SW 1271 (cell line): ENCODE data around the gene CDS2.
"Not testable (repeated sequence)": the region's sequence is repeated elsewhere in the genome, so short reads cannot be mapped to it uniquely, and the experiment has no call there.

Experiments used
- DNase-seq, 2 experiments: peaks; one replicate each; lab custom pipeline; 2025; lab: John Stamatoyannopoulos, UW

CDS2 gene

DNA sequence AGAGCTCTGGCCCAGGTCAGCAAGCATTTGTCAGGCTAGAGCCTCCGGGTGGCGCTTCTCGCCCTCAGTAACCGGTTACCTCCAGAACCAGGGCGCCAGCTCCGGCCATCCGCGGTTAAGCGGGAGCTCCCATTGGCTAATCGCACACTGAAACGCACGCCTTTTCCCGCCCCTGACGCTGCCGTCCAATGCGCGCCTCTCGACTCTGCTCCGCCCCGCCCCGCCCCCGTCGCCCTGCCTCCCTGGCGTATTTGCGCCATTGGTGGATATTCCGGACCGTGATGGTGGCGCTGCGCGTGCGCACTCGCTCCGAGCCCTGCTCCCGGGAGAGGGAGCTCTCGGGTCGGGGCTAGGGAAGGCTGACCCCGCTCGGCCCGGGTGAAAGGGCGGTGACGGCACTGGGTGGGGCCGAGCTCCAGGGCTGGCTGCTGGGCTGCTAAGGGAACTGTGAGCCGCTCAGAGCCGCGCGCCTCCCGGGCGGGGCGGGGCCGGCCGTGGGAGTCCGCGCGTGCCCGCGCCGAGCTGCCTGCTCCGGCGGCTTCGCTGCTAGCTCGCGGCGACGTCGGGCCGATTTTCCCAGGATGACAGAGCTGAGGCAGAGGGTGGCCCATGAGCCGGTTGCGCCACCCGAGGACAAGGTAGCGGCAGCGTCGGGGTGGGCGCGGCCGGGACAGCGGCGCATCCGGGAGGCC is at the start of gene CDS2:
CDS2 (plus strand) TSS at position 497 of the 692 bp plus-strand sequence; CDS start at position 582, 85 bp downstream.
- peak; percentile 98 to 99 for DNase-seq

DNA sequence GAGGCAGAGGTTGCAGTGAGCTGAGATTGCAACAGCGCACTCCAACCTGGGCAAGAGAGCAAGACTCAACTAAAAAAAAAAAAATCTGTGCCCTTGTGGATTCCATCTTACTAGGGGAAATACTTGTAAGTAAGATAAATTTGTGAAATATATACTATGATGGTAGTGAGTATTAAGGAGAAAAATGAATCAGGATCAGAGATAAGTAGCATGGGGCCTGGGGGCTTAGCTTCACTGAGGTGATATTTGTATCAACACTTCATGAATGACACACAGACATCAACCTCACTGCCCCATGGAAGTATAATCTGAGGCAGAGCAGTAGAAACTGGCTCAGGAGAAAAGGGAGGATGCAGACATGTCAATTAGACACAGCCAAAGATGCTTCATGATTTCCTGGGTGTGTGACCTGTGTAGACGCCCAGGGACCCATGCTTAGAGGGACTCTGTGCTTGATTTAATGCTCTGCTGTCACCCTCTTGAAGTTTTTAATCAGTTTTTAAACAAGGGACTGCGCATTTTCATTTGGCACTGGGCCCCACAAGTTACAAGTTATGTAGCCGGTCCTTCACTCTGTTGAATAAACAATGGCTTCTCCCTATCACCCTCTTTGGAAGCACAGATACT is 48.9 kb upstream of the CDS2 start:
- DNase-seq, result no peak

DNA sequence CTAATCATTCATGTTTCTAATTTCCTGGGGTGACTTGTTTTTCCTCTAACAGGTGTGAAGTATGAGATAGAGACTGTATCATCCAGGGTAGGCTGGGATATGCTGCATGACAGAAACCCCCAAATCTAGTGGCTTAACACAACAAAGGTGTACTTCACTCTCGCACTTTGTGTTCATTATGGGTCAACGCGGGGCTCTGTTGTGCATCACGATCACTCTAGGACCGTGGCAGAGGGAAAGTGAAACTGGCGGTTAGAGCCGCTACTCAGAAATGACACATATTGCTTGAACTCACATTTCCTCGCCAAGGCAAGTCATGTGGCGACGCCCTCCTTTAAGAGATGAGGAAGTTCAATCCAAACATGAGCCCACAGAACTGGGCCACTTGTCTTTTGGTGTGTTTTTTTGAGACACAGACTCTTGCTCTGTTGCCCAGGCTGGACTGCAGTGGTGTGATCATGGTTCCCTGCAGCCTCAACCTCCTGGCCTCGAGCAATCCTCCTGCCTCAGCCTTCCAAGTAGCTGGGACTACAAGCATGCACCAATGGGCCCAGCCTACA is 48.3 kb upstream of the CDS2 start:
- DNase-seq, result no peak

DNA sequence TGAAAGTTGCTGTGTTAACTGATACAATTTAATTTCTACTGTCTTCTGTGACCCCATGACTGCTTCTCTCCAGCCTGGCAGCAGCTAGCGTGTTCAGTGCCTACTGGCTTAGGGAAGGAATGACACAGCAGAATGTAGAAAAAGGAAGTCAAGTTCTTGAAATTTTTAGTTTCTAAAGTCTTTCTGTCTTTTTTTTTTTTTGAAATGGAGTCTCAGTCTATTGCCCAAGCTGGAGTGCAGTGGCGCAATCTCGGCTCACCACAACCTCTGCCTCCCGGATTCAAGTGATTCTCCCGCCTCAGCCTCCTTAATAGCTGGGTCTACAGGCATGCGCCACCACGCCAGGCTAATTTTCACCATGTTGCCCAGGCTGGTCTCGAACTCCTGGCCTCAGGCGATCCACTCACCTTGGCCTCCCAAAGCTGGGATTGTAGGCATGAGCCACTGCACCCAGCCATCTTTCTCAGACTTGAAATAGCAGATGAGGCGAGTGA is 46.4 kb upstream of the CDS2 start:
- DNase-seq, result no peak

DNA sequence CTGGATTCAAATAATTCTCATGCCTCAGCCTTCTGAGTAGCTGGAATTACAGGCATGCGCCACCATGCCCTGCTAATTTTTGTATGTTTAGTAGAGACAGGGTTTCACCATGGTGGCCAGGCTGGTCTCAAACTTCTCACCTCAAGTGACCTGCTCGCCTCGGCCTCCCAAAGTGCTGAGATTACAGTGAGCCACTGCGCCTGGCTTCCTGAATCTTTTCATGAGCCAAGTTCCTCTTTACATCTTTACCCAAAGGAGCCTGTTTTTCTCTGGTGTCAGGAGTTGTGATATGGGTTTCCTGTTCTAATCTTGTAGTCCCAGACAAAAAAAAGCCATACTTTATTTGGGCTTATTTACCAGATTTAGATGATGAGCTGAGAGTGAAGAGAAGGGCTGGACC is 41.4 kb upstream of the CDS2 start:
- DNase-seq, result no peak

DNA sequence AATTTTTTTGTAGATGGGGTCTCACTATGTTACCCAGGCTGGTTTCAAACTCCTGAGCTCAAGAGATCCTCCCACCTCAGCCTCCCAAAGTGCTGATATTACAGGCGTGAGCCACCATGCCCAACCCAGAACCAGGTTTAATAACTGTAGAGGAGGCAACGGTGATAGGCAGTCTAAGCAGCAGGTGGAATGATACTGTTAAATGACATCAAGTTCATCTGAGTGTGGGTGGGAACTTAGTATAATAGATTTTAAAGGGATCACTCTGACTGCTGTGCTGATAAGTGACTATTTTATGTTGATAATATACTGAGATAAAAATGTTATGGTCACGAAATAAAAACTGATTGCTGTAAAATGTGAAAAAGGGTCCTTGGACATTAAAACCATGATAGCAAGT is 38.1 kb upstream of the CDS2 start:
- DNase-seq, result no peak

DNA sequence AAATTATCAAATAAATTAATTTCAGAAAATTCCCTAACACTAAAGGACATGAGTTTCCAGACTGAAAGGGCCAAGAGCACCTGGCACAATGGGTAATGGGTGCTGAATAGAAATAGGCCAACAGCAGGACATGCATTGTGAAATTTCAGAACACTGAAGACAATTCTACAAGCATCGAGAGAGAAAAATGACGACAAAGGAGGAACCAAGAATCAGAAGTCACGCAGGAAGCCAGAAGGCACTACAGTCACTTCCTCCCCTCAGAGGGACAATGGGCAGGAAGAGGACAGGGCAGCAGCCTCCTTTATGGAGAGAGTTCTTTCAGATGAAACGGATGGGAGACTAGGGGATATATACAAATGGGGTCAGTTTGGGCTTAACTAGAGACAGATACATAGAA is 36.6 kb upstream of the CDS2 start:
- DNase-seq, result no peak

DNA sequence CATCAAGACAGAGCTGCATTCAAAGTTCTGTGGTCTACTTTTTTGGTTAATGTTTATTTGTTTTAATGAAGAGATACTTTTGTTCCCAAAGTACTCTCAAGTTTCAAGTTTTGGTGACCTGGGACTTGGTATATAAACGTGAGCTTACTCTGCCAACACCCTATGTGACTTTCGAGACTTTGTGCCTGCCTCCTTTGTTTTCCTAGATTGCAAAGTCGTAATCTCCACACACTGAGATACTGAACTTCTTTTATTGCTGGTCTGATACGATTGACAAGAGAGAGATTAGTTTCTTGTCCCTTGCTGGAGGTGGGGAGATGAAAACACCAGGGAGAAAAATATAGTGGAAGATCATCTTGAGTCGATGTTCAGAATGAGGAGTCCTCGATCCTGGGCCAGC is 34.9 kb upstream of the CDS2 start:
- no peak for DNase-seq

DNA sequence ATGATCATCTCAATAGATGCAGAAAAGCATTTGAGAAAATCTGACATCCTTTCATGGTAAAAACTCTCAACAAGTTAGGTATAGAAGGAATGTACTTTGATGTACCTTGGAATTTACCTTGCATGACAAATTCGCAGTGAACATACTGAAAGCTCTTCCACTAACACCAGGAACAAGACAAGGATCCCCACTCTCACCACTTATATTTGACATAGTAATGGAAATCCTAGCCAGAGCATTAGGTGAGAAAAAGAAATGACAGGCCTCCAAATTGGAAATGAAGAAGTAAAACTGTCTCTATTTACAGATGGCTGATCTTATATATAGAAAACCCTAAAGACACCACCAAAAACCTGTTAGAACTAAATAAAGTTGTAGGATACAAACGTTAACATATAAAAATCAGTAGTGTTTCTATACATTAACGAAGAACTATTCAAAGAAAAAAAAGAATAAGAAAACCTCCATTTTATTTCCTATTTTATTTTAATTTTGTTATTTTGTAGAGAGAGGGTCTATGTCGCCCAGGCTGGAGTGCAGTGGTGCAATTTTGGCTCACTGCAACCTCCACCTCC is 34.0 kb upstream of the CDS2 start:
- DNase-seq, result no peak

DNA sequence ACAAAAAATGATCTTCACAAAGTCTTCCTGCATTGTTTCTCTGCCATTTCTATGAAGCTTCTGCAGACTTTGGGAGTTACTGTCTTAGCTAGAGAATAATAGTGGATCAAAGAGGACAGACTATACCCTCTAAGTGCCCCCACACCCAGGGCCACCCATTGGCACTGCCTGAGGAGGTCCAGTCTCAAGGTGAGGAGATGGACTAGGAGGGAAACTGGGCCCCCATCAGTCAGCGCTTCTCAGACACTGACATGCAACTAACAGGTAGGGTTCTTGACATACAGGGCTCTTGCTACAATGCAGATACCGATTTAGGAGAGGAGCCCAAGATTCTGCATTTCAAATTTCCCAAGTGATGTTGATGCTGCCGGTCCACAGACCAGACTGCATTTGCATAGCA is 31.4 kb upstream of the CDS2 start:
- no peak for DNase-seq

DNA sequence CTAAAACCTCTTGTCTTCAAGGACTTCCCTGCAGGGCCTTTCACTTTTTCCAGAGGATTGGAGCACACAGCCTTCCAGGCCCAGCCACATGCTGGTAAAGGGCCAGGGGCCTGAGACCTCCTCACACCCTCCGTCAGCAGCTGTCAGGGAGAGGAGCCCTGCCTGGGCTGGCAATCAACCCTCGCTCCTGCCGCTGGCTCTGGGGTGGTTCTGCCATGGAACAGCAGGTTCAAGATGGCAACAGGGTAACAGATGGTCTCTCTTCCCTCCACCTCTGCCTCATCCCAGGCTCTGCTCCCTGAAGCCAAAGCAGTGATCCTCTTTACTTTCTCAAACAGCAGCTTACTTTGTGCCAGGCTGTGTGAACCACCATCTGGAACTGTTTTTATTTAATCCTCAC is 30.9 kb upstream of the CDS2 start:
- DNase-seq, result no peak

DNA sequence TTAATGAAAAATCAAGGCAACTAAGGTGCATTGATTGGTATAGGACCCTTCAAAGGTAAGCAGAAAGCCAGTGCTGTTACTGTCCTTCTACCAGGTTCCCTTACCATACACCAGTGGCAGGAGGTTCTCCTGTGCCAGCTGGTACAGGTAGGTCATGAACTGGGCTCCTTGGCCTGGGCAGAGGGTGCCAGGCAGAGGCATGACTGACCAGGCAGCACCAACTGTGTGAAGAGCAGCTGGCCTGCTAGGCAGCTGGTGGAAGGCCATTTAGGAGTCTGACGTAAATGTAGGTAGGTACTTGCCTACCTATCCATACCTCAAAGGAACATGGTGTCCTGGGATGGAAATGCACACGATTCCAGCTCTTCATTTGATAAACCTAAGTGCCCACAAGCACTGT is 30.3 kb upstream of the CDS2 start:
- DNase-seq, result no peak

DNA sequence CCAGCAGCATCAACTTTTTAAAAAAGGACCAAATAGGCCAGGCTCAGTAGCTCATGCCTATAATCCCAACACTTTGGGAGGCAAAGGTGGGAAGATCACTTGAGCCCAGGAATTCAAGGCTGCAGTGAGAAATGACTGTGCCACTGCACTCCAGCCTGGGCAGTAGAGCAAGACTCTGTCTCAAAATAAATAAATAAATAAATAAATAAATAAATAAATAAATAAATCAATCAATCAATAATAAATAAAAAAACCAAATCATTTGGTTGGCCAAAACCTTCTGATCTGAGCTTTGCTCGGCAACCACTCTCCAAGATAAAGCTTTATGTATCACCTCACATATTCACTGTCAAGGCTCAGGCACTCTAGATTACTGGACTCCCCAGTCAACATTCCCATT is 27.8 kb upstream of the CDS2 start:
- DNase-seq, result not testable (repeated sequence)

DNA sequence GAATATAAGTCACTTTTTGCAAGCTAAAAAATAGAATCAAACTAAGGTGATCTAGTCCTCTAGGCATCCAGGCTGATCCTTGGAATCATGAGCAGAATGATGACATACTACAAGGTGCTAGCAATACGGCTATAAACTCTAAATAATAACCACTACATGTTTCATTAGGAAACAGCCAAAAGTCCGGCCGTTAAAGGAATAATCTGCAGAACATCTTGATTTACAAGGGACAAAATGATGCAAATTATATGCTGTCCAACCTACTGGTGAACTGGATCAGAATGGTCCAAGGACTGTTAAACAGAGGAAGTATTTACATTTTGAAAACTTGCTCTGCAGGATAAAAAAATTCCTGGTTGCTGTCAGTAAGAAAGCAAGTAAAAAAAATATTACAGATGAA is 26.9 kb upstream of the CDS2 start:
- DNase-seq, result not testable (repeated sequence)

DNA sequence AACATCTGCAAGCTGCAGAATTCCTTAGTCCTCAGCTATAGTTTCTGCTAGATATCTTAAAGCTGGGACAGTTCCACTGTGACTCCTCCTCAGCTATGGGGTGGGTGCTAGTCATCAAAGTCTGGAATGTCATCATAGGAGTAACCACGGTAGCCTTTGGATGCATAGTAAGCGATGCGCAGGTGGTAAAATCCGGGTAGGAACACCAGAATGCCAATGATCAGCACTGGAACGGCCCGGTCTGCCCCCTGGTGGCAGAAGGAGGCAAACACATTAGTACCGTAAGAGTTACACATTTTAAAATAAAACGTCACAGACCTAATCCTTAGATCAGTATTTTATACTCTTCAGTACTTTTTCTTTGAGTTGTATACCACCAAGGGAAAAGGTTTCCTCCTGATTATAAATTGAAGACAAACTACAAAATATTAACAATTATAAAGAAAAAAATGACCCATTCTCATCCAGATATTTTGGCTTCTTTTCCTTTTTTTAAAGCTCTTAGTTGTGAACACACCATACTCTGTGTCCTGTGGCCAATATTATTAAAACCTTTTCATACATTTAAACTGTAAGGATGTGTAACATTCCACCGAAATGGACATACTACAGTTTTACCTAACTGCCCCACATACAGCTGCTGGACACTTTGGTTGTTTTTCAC is 26.0 kb upstream of the CDS2 start:
- peak in 1 of 2 experiments; percentile 71 for DNase-seq

DNA sequence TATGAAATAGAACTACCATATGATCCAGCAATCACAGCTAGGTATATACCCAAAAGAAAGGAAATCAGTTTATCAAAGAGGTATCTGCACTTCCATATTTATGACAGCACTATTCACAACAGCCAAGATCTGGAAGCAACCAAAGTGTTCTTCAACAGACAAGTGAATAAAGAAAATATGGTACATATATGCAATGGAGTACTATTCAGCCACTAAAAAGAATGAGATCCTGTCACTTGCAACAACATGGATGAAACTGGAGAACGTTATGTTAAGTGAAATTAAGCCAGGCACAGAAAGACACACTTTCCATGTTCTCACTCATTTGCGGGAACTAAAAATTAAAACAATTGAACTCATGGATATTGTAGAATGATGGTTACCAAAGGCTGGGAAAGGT is 22.3 kb upstream of the CDS2 start:
- no peak for DNase-seq

DNA sequence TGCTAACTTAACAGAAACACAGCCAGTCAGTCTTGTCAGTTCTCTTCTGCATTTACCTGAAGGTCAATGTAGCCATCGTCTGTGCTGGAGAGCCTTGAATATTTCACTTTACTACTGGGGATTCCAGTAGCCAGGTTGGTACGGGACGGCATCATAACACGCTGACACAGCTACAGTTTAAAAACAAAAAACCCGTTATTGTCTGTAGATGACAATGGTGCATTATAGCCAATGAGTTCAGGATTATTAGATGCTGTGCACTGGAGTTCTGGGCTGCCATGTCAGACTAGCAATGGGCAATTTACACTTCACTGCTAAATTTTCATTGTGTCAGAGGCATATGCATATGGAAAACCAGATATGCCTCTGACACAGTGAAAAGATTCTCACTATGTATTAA is 17.5 kb upstream of the CDS2 start:
- no peak for DNase-seq

DNA sequence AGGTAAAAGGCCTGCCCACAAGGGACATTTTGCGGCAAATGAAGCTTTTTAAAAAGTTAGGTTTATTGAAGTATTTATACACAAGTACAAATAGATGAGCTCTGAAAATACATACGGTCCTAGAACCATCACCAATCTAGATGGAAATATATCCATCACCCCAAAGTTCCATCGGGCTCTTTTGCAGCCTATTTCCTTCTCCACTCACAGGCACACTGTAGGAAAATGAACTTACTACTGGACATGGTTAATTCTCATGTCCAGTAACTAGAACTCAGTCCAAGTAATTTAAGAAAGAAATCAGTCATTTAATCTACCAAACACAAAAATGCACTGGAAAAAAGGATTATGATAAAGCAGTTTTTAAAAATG is 13.2 kb upstream of the CDS2 start:
- DNase-seq, result no peak

DNA sequence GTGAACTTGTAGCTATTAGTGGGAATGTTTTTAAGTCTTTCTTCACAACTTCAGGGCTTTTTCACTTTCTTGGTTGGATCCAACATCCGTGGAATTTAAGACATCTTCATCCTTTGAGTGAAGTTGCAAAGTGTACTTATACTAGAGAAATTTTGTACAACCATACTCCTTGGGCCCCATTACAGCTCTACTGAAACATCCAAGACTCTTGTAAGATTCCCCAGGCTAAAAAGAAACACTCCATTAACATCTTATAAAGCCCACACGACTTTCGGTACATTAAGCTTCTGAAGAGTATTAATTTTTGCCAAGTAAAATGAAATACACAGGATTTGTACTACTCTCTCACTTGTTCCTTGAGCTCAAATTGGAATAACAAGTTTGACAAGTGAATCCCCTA is 12.4 kb upstream of the CDS2 start:
- DNase-seq, result no peak

DNA sequence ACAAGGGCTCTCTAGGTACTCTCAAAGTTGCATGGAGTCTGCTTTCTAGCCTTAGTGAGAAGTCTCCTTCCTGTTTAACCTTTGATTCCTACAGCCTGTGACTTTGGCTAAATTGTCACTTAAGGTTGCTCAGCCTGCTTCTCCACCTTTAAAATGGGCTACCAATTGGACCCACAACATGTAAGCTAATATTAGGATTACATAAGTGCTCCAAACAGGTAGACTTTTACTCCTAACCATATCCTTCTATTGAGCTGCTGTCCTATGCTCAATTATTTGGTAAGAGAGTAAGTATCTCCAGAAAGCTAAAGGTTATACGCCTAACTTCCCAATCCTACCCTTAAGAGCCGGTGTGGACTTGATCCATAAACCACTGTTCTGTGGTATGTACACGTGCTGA is 9.9 kb upstream of the CDS2 start:
- no peak for DNase-seq

DNA sequence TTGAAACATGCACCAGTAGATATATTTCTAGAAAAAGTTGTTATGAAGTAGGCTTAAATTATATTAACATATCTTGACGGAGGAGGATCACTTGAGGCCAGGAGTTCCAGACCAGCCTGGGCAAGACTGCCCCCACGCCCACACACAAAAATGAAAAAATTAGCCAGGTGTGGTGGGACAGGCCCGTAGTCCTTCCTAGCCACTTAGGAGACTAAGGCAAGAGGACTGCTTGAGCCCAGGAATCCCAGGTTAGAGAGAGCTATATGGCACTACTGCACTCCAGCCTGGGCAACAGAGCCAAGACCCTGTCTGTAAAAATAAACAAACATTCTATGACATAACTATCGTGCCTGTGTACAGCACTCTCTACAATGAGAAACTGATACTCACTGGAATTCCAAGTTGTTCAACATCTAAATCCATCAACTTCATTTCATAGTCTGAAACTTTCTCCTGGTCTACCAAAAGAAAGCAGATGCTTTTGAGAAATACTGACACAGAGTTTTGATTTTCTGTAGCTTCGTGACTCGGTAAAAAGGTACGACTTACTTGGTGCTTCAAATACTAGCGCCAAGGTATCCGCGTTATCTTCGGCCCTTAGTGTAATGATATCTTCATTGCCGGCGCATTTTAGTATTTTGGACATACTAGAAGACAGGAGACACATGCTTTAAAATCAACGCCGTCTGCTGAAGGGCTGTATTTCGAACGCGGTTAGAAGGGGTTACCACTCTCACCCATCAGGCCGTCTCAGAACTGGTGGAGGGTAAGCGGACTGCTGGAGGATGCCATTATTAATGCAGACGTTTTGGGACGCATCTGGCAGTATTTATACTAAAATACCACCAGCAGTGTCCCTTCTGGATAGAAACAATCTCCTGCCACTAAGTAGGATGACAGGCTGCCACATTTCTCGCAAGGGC is 8.3 kb upstream of the CDS2 start:
- DNase-seq, result no peak

DNA sequence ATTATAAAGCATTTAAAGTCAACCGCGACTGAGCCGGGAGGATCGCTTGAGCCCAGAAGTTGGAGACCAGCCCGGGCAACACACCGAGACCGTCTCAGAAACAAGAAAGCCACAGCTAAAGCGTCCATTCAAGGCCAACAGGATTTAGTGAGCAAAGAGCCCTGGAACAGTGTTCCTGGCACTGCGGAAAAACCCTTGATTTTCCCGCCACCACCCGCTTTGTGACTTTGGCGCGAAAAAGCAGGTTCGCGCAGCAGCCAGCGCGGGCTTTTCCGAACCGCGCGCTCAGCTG is 7.7 kb upstream of the CDS2 start:
- no peak for DNase-seq
